Transverse colon (tissue), 4 donors: ENCODE measurements around the gene COL13A1. TPM values are rescaled to one million over a fixed set of nuclear protein-coding genes. Genes with fewer than 3 reads are reported as not detected.

ENCODE experiments used
- DNase-seq: peaks from one replicate; pipeline ENCODE4 v3.0.0-alpha.2; 2019
- H3K27ac ChIP-seq, 4 donors: fragments of 200-600 bp; sonication (generic); 2 replicates each; pipeline ENCODE4 v1.5.1; 2016 to 2018; ENCODE audit warnings: inconsistent platforms in 4 of 4
- H3K27me3 ChIP-seq: fragments of 200-600 bp; sonication (generic); 2 replicates; pipeline ENCODE4 v1.5.1; 2017; ENCODE audit warnings: inconsistent platforms
- H3K36me3 ChIP-seq, 4 donors: fragments of 200-600 bp; sonication (generic); 2 replicates each; pipeline ENCODE4 v1.5.1; 2017 to 2019; ENCODE audit warnings: inconsistent platforms in 4 of 4
- H3K4me1 ChIP-seq, 4 donors: fragments of 200-600 bp; sonication (generic); 2 replicates each; pipeline ENCODE4 v1.5.1; 2017 to 2020; ENCODE audit warnings: inconsistent platforms in 4 of 4
- H3K4me3 ChIP-seq, 4 donors: fragments of 200-600 bp; sonication (generic); 1 replicate in 1 of 4; 2 replicates in 3 of 4; pipeline versions ENCODE4 v1.5.1 to v1.6.1; 2017 to 2019; ENCODE audit warnings: inconsistent platforms in 4 of 4
- H3K9me3 ChIP-seq, 2 donors: fragments of 200-600 bp; sonication (generic); 2 replicates each; pipeline ENCODE4 v1.5.1; 2017 to 2019; ENCODE audit warnings: inconsistent platforms in 2 of 2
- EP300 ChIP-seq: sonication (generic); formaldehyde crosslinking; IDR thresholded peaks from one replicate; pipeline ENCODE4 v1.6.1; 2017; ENCODE audit warnings: antibody characterized with exemption, low read depth
- POLR2A ChIP-seq: fragments of 450-650 bp; IDR thresholded peaks from one replicate; pipeline ENCODE4 v1.6.1; 2016; ENCODE audit warnings: antibody characterized with exemption, mild to moderate bottlenecking, moderate library complexity
- POLR2AphosphoS5 ChIP-seq, 3 donors: sonication (generic); formaldehyde crosslinking; IDR thresholded peaks; one replicate each; pipeline ENCODE4 v1.6.1; 2016; ENCODE audit warnings: antibody characterized with exemption in 3 of 3
- WGBS, 2 donors: methylation state at CpG; one replicate each; pipeline ENCODE4 v1.1.5; 2018; ENCODE audit warnings: low coverage in 1 of 2; 5-methylcytosine and 5-hydroxymethylcytosine counted together
- in situ Hi-C, 4 donors: fragments of 200-750 bp; cut with MboI; loops; one replicate each; pipeline versions ENCODE4 v1.15.0 to v1.15.1; 2017; ENCODE audit warnings: low sequenced_read_pairs in 3 of 4, low pct_ligation_motif_present in 1 of 4, low pct_unique_long_range_greater_than_20kb in 1 of 4
- intact Hi-C: fragments of 100-400 bp; cut with DNase I; formaldehyde crosslinking; loops from one replicate; pipeline ENCODE4 v1.15.1; 2023; ENCODE audit warnings: low total_unique reads
- total RNA-seq, 4 donors: library from RNA; depleted of rRNA; stranded (reverse); fragments of >200 nt; gene quantifications; one replicate each; pipeline ENCODE4 v1.1.0, GENCODE V29; 2016
- TF ChIP-seq, protein P1 (sequence below), 5 experiments: fragments of 200-600 bp in 3 of 5; fragments of 450-650 bp in 2 of 5; sonication (generic) in 3 of 5; IDR thresholded peaks; 1 replicate in 2 of 5; 2 replicates in 3 of 5; pipeline ENCODE4 v1.5.1; 2016 to 2017; ENCODE audit warnings: antibody characterized with exemption in 5 of 5, inconsistent platforms in 3 of 5, mild to moderate bottlenecking in 2 of 5, moderate library complexity in 1 of 5

Gene COL13A1
- total RNA-seq, 4 donors from 2014 or later, result 0.68 to 8.2 (median 2.1) TPM

DNA sequence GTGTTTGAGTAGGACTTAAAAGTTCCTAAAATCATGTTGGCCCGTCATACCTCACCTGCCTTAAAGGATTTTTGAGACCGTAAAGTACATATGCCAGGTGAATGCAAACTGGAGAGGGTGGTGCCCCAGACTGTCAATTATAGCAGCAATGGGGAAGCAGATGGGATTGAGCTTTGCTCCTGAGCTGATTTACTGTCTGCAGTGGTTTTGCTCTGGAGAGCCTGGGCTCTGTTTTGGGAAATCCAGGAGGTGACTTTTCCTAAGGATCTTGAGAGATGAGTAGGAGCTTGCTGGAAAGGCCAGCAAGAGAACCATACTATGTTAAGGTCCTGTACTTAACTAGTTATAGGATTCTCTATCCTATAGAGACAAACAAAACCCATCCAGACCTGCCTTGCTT, 43.0 kb downstream of the COL13A1 start:
- no peaks in the 10 kb centered on the region for H3K36me3 ChIP-seq
- TF ChIP-seq, protein P1, sequence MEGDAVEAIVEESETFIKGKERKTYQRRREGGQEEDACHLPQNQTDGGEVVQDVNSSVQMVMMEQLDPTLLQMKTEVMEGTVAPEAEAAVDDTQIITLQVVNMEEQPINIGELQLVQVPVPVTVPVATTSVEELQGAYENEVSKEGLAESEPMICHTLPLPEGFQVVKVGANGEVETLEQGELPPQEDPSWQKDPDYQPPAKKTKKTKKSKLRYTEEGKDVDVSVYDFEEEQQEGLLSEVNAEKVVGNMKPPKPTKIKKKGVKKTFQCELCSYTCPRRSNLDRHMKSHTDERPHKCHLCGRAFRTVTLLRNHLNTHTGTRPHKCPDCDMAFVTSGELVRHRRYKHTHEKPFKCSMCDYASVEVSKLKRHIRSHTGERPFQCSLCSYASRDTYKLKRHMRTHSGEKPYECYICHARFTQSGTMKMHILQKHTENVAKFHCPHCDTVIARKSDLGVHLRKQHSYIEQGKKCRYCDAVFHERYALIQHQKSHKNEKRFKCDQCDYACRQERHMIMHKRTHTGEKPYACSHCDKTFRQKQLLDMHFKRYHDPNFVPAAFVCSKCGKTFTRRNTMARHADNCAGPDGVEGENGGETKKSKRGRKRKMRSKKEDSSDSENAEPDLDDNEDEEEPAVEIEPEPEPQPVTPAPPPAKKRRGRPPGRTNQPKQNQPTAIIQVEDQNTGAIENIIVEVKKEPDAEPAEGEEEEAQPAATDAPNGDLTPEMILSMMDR (IDR thresholded peaks at IDR 0.05), result no peak
- TF ChIP-seq POLR2AphosphoS5 (IDR thresholded peaks at IDR 0.05) (no peak), EP300 (no peak), POLR2A (no peak)

DNA sequence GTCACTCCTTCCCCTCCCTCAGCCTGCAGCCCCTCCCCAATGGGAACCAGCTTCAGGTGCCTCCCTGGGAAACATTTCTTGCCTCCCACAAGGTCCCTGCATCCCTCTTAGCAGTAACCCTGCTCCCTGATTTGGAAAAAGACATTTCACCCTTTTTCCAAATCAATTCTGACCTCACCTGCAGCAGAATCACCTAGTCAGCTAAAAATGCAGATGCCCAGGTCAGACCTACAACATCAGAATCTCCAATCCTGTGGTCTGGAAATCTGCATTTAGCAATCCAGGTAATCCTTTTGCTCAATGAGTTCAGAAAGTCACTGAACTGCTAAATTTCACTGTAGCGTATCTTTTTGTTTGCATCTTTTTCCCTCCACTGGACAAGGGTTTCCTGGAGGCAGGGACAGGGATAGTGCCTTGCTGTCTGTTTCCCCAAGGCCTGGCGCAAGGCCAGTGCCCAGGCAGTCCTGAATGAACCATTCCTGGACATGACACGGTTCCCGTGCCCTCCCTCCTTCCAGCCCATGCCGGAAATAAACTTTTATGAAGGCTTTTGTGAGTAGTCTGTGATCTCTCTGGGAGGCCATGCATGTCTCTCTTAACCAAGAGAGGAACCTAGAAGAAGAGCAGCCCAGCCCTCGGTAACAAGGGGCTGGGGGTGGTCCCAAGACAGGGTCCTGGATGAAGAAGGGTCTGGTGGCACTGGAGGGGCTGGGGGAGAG, 44.0 kb downstream of the COL13A1 start:
- 19 to 31% methylated on average over 2 to 6 of the region's 6 CpGs for WGBS, 2 donors
- intact Hi-C loops, result no loop called here
- DNase-seq, result peak; percentile 68
- peak overlapping the region; percentile 1 to 55 (median 16) for H3K27ac ChIP-seq
- peaks cover 9 to 47% (median 18%) of the 10 kb centered on the region in 4 donors for H3K4me1 ChIP-seq
- H3K27me3 ChIP-seq, result no peaks in the 10 kb centered on the region
- in situ Hi-C loops, result no loop called here
- no peaks in the 10 kb centered on the region for H3K9me3 ChIP-seq
- no peak overlapping the region for H3K4me3 ChIP-seq
- TF ChIP-seq, protein P1 (IDR thresholded peaks at IDR 0.05), result no peak
- peak; percentile 76 for TF ChIP-seq EP300
- TF ChIP-seq POLR2AphosphoS5 (IDR thresholded peaks at IDR 0.05), result peak; percentile 40 to 77 (median 74)
- no peaks in the 10 kb centered on the region for H3K36me3 ChIP-seq

More for the DNA sequence above, 43.0 kb downstream of the COL13A1 start:
- H3K4me1 ChIP-seq, result peaks cover 13 to 47% (median 18%) of the 10 kb centered on the region in 4 donors
- 58 to 83% methylated on average over 2 of the region's 2 CpGs for WGBS, 2 donors
- H3K27ac ChIP-seq, result no peak overlapping the region
- no peak for DNase-seq
- no peaks in the 10 kb centered on the region for H3K9me3 ChIP-seq
- intact Hi-C loops (no loop called here), in situ Hi-C loops (no loop called here)
- H3K27me3 ChIP-seq, result no peaks in the 10 kb centered on the region
- H3K4me3 ChIP-seq, result no peak overlapping the region

DNA sequence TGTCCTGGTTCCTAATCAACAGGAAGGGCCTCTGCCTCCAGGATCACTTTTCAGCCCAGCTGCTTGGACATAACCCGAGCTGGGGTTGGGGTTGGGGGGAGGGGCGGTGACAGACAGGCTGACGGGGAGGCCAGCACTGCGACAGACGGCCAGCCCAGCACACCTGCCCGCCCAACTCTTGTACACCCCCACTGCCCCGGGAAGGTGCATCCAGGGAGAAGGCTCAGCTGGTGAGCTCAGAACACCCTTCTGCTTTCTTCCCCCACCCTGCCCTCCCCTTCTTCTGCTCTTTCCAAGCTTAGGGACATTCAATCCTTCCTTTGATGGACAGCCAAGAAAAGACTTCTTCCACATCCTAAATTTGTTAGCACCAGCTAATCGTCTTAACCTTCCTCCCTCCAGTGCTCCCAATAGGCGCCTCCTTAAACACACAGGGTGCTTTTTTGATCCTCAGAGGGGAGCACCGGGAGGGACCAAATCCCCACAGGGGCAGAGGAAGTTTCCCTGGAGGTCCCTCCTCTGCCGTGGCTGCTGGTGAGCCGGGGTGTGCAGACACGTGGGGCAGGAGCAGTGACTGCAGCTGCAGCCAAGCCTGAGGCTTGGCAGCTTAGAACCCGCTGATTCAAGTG, 44.7 kb downstream of the COL13A1 start:
- in situ Hi-C loops, result no loop called here
- Histone ChIP-seq H3K4me1 (peaks cover 9 to 47% (median 18%) of the 10 kb centered on the region in 4 donors), H3K36me3 (no peaks in the 10 kb centered on the region), H3K27me3 (no peaks in the 10 kb centered on the region), H3K9me3 (no peaks in the 10 kb centered on the region), H3K4me3 (no peak overlapping the region), H3K27ac (peak overlapping the region; percentile 1 to 55 (median 16))
- WGBS, 2 donors, result 34 to 53% methylated on average over 3 to 14 of the region's 14 CpGs
- no peak for DNase-seq
- intact Hi-C loops, result no loop called here
- no peak for TF ChIP-seq POLR2A
- TF ChIP-seq, protein P1 (IDR thresholded peaks at IDR 0.05), result no peak
- no peak for TF ChIP-seq EP300
- TF ChIP-seq POLR2AphosphoS5 (IDR thresholded peaks at IDR 0.05), result no peak

DNA sequence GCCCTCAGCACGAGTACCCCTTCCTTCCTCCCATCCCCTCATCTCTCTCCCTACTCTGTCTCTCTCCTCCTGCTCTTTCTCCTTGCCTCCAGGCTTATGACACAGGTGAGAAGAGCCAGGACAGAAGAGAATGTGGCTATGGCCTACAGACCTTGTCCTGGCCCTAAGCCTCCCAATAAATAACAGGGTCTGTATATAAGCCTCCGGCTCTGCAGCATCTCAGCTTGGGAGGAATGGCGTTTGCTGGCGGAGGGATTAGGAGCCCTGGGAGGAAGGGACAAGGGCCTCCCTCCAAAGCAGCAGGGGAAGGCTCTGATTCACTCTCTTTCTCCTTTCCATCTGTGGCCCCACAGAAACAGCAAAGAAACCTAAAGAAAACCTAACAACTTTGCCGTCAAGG, 45.8 kb downstream of the COL13A1 start:
- intact Hi-C loops (no loop called here), in situ Hi-C loops (no loop called here)
- TF ChIP-seq POLR2A, result no peak
- peak; percentile 64 for TF ChIP-seq EP300
- TF ChIP-seq POLR2AphosphoS5 (IDR thresholded peaks at IDR 0.05), result peak in 2 of 3 donors; percentile 74 to 85
- TF ChIP-seq, protein P1 (IDR thresholded peaks at IDR 0.05), result no peak
- peak overlapping the region in 1 of 4 donors; percentile 21 for H3K27ac ChIP-seq
- H3K9me3 ChIP-seq, result no peaks in the 10 kb centered on the region
- 63 to 70% methylated on average over 1 to 5 of the region's 5 CpGs for WGBS, 2 donors
- H3K4me1 ChIP-seq, result peaks cover 9 to 45% (median 16%) of the 10 kb centered on the region in 4 donors
- H3K4me3 ChIP-seq, result no peak overlapping the region
- no peaks in the 10 kb centered on the region for H3K36me3 ChIP-seq
- no peak for DNase-seq
- no peaks in the 10 kb centered on the region for H3K27me3 ChIP-seq
